Fibroblast of pulmonary artery (primary cell): ENCODE results near the gene PODXL.

ENCODE experiments used
- DNase-seq: peaks from one replicate; pipeline ENCODE4 v3.0.0-alpha.2; 2010; ENCODE audit warnings: low read depth
- H3K4me3 ChIP-seq: replicated peaks from 2 replicates; pipeline ENCODE4 v1.5.1; 2011; ENCODE audit warnings: low read depth, mild to moderate bottlenecking, control low read depth, low read length, moderate library complexity
- TF ChIP-seq, protein P1 (sequence below): IDR thresholded peaks from 2 replicates; pipeline ENCODE4 v1.5.1; 2011; ENCODE audit warnings: mild to moderate bottlenecking, control low read depth, low read length, inconsistent platforms; ENCODE audit errors: missing control alignments

PODXL gene

DNA sequence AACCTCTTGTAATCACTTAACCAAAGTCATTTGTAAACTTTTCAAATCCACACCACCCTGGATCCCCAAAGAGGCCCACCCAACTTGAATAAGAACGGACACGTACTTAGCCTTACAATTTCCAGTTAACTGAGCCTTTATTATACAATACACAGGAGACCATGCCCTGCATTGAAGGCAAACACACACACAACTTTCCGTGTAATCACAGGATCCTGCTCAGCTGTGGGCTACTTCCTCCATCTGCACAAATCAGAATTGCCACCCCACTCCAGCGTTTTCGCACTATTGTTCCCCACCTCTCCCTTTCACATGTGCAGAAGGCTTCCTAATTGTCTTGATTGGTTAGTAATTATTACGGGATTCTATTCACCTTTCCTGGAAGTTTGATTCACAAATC is 12.1 kb upstream of the PODXL start:
- TF ChIP-seq, protein P1, sequence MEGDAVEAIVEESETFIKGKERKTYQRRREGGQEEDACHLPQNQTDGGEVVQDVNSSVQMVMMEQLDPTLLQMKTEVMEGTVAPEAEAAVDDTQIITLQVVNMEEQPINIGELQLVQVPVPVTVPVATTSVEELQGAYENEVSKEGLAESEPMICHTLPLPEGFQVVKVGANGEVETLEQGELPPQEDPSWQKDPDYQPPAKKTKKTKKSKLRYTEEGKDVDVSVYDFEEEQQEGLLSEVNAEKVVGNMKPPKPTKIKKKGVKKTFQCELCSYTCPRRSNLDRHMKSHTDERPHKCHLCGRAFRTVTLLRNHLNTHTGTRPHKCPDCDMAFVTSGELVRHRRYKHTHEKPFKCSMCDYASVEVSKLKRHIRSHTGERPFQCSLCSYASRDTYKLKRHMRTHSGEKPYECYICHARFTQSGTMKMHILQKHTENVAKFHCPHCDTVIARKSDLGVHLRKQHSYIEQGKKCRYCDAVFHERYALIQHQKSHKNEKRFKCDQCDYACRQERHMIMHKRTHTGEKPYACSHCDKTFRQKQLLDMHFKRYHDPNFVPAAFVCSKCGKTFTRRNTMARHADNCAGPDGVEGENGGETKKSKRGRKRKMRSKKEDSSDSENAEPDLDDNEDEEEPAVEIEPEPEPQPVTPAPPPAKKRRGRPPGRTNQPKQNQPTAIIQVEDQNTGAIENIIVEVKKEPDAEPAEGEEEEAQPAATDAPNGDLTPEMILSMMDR: no peak
- DNase-seq: no peak
- H3K4me3 ChIP-seq: no peak overlapping the region

DNA sequence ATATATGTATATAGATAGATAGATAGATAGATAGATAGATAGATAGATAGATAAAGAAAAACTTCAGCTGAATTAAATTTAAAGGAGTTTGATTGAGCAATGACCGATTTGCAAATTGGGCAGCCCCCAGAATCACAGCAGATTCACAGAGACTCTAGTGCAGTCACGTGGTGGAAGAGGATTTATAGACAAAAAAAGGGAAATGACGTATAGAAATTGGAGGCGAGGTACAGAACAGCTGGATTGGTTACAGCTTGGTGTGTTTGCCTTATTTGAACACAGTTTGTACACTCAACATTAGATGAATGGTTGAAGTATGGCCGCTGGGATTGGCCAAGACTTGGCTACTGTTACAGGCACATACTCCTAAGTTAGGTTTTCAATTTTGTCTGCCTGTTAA is 8.2 kb upstream of the PODXL start:
- H3K4me3 ChIP-seq: no peak overlapping the region
- no peak for DNase-seq
- TF ChIP-seq, protein P1: no peak

DNA sequence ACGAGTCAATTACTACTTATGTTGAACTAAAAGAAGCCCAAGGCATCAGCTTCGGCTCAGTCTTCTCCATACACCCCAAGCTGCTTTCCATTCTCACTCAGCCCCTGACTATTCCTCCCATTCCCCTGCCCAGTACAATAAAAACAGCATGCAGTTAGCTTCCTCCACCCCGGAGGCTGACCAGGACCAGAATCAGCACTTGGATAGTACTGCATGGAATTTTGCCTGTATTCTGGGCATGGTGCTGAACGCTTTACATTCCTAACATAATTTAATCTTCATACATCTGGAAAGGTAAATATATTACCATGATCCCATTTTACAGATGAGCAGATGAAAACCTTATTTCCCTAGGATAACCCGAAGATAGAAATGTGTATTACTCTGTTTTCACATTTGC is 7.5 kb upstream of the PODXL start:
- TF ChIP-seq, protein P1: no peak
- H3K4me3 ChIP-seq: no peak overlapping the region
- no peak for DNase-seq

DNA sequence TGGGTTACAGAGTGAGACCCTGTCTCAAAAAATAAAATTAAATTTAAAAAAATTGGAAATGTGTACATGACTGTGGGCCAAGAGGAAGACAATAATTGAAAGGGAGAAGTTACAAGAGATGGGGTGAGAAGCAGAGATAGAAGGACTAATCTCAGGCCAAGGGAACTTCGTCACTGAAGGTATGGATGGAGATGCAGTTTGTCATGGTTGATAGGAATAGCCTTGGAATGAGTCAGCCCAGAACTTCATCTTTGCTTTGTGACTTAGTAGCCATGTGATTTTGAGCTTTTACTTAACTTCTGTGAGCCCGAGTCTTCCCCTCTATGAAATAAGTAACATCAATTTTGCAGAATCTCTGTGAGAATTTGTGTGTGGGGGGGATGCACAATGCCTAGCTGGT is 6.5 kb upstream of the PODXL start:
- no peak overlapping the region for H3K4me3 ChIP-seq
- DNase-seq: no peak
- TF ChIP-seq, protein P1: no peak

DNA sequence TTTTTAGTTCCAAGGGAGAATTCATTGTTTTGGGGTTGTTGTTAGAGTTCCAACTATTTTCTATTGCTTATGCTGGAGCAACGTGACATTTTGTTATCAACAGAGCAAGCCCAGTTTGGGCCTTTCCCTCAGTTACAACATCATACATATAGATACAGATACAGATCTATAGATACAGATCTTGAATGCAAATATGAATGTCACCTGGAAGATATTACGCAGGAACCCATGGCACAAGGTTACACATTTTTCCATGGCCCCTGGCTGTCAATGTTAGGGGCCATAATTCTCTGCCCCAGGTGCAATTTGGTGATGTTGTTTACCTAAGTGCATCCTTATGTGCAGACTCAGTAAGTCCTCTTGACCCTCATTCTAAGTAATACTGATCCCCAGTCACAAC is 3.6 kb upstream of the PODXL start:
- H3K4me3 ChIP-seq: no peak overlapping the region
- TF ChIP-seq, protein P1: no peak
- no peak for DNase-seq

DNA sequence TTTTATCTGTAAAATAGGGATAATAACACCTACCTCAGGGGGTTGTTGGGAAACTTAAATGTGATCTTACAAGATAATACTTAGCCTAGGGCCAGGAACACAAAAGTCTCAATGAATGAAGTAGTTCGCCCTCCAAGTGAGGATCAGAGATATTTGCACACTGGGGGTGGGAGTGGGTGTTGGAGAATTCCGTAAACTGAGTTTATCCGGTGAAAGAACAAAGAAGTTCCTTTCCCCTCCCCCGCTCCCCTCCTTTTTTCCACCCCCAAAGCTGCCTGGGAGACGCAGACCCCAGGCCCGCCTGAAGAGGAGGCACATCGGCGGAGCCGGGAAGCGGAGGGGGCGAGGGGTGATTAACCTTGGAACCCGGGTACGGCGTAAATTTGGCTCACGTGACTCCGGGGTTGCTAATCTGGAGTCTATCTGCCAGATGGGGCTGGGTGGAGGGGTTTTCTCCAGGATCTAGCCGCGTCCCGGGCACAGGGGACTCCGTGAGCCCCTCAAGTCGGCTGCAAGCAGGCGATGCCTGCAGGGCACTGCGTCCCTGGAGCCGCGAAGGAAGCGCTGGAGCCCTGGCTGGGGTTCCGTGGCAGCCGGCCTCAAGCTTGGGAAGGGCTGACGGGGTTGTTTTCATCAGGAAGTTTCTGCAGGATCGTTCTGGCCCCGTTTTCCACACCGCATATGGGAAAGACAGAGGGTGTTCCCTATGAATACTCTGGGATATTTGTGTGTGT is 1.4 kb upstream of the PODXL start:
- no peak for DNase-seq
- TF ChIP-seq, protein P1: no peak

More for the DNA sequence above, 1.4 kb upstream of the PODXL start:
- peak overlapping the region; percentile 42 for H3K4me3 ChIP-seq
